EL (cell line): Measurements from ENCODE around the gene ACTG1.

Source experiments
- DNase-seq: peaks from one replicate; pipeline ENCODE4 v3.0.0-alpha.2; 2016

The ACTG1 gene

DNA sequence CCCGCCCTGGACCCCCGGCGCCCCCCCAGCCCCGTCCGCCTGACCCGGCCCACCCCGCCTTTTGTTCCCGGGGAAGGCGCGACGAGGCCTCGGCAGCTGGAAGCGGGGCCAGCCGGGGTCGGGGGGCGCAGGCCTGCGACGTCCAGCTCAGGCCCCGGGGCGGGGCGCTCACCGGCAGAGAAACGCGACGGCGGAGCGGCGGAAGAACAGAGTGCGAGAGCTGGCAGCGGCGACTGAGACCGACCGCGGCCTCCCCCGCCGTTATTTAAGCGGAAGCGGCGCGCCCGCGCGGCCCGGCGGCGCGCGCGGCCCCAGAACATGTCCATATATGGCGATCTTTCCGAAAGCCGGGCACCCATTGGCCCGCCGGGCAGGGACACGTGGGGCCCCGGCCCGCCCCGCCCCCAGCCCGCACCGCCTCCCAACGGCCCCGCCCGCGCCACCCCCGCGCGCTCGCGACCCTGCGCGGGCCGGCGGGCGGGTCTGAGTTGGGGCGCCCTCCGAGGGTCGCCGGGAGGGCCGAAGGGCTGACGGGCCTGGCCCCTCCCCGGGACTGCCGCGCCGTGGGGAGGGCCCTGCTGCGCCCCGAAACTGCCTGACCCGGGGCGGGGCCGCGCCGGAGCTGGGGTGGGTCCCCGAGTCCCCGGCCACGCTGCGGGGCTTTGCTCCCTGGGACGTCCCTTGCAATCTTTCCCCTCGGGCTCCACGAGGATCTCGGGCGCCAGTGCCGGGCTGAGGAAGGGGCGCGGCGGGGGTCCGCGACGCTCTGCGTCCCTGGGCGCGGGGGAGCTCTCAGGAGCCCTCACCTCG lies at the start of gene ACTG1:
TSS of gene ACTG1 (minus strand) at position 238 of the 810 bp plus-strand sequence. CDS start 445 bp downstream, outside the sequence.
- DNase-seq = peak; percentile 93

DNA sequence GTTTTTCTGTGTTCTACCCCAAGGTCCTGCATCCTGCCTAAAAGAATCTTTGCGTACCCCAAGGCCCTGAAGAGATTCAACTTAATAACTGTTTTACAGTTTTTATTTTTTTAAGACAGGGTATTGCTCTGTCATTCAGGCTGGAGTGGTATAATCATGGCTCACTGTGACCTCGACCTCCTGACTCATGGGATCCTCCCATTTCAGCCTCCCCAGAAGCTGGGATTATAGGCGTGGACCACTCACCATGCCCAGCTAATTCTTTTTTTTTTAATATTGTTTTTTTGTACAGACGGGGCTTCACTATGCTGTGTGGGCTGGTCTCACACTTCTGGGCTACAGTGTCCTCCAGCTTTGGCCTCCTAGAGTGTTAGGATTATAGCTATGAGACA lies 48.9 kb upstream of the ACTG1 start:
- DNase-seq = peak; percentile 82

DNA sequence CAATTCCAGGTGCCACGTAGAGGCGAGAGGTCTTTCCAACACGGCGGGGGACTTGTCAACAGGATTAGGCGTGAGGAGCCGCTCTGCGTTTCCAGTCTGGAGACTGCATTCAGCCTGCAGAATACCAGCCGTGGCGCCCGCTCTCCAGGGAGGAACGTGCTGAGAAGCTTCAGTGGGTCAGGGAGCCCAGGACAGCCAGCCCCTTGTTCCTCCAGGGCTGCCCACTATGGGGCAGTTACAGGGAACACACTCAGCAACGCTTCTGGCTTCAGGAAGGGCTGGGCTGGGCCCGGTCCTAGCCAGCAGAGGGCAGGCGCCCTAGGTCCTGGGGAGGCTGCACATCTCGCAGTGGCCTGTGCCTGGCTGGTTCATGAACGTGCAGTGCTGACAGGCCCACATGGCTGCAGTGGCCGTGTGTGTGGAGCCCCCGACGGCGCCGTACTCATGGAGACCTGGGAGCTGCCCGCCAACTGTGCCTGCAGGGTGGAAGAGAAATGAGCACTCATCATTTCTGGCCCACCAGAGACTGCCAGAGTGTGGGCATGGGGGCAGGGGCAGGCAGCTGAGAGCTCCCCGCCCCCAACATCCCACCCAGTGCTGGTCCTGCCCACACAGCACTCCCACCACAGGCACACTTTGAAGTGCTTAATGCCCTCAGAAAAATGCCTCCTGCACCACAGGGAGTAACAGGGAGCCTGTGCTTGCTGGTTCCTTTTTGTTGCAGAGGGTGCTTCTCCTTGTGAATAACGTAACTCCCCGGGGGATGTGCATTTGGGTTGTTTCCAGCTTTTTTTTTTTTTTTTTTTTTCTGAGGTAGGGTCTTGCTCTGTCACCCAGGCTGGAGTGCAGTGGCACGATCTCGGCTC lies 46.6 kb upstream of the ACTG1 start:
- no peak for DNase-seq

DNA sequence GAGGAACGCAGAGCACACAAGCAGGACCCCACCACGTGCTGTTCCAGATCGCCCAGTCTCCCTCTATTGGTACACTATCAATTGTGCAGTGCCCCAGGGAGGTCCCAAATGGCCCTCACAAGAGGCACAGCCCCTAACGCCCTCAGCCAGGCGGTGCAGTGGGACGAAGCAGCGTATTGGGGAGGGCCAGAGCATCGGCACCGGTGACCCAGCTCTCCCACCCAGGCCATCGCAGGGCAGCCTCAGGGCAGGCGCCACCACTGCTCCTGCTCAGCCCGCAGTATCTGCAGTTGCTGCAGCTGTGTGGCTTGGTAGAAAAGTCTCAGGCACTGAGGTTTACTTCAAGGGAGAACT lies 45.5 kb upstream of the ACTG1 start:
- DNase-seq = no peak

DNA sequence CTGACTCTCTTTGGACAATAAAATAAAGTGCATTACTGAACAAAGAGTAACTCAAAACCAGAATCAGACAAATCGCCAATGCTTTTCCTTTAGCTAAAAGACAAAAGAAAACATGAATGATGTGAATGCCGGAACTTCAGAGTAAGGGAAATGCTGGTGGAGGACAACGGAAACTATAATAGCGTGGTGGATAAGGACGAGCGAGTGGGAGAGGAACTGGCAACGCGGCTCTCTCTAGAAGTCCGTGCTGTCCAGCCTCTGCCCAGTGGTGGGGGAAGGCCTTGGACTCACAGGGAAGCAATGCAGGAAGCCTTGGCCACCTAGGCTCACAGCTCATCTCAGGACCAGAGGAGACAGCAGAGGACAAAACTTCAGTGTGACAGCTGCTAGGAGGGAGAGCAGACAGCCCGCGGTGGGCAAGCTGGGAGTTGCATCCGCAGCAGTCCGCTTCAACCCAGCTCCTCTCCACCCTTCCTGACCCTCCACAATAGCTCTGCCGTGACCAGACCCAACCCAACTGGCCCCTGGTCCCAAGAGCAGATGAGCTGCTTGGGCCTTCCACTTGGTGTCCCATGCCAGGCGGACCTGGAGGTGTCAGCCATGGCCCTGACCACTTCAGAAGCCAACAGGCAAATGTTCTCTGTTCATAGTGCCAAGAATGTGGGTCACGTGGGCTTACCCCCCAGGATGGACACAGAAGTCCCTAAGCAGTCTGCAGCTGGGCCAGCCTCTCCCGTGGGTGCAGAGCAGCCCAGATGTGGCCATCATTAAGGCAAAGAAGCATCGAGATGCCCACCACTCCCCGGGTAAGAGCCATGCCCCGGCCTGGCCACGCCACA lies 44.9 kb upstream of the ACTG1 start:
- no peak for DNase-seq

DNA sequence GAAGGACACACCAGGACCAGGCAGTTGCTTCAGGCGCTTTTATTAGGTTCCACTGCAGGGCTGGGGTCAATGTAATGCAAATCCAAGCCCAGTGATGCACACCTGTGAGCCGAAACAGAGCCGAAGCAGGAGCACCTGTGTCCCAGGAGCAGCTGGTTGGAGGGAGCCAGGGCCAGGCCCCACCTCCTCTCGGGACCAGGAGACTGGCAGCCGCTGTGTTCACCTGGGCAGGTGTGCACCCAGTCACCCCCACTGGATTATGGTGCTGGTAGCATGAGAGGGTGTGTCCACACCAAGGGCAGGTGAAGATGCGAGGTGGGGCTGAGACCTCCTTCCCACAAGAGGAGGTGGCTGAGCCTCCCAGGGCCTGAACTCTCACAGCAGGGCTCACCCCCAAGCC lies 44.3 kb upstream of the ACTG1 start:
- no peak for DNase-seq

DNA sequence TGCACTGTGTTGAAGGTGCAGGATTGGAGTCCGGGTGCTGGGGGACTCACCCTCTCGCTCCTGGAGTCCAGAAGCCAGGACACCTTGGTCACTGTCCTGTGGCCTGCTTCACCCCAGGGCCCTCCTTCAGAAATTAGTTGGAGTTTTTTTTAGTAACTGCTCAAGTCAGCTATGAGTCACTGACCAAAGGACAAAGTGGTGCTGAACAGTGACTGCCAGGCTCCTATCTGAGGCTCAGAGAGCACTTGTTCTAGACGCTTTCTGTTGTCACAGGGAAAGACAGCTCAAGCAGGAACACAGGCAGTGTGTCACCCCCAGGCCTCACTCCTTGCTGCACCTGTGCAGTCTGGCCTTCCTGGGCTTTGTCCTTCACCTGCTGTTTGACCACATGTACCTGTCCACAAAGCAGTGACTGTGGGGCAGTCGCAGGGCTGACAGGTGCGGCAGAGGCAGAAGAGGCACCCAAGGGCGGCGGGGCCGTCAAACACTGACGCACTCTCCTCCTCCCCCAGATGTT lies 43.6 kb upstream of the ACTG1 start:
- peak; percentile 56 for DNase-seq

DNA sequence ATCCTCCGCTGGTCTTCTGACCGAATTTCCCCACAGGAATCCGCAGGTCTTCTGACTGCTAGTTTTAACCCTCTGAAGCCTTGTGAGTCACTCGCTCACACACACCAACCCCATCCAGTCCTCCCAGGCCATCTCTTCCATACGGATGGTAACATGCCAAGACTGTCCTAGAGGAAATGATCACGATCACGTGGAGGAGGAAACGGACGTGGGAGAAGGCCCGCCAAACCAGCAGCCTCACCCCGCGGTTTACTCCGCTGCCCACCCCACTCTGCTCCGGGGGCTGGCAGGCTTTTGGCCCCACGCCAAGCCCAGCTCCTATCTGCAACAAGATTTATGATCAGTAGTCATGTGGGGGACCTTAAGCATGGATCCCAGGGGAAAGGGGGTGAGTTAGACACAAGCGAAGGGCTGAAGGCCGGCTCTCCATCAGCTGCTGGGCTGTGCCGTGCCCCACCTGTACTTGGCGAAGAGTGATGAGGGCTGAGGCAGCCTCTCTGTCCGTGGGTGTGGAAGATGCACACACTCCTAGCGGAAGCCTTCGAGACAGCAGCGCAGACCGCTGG lies 41.1 kb upstream of the ACTG1 start:
- peak; percentile 98 for DNase-seq

DNA sequence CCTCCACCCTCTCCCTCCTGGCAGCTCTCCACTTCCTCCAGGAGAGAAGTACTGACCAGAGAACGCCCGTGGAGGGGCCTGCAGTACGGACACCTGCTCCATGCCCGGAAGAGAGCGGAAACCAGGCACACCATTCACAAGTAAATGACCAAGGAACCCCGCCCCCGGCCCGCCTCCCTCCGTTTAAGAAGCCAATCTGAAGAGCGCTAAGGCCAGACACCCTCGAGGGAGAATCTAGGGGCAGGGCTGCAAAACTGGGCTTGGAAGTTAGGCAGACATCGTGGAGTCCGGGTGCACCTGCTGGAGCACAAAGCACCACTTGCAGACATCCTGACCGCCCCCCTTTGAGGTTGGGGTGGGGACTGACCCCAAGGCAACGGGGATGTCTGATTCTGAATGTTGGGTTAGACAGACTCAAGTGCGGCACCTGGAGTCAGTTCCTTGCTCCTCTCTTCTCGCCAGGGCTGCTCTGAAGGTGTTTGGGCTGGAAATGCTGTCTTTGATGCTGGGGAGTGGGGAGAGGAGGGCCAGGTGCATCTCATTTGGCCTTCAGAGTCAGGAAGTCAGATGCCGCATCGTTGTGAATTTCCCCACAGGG lies 40.5 kb upstream of the ACTG1 start:
- peak; percentile 88 for DNase-seq

DNA sequence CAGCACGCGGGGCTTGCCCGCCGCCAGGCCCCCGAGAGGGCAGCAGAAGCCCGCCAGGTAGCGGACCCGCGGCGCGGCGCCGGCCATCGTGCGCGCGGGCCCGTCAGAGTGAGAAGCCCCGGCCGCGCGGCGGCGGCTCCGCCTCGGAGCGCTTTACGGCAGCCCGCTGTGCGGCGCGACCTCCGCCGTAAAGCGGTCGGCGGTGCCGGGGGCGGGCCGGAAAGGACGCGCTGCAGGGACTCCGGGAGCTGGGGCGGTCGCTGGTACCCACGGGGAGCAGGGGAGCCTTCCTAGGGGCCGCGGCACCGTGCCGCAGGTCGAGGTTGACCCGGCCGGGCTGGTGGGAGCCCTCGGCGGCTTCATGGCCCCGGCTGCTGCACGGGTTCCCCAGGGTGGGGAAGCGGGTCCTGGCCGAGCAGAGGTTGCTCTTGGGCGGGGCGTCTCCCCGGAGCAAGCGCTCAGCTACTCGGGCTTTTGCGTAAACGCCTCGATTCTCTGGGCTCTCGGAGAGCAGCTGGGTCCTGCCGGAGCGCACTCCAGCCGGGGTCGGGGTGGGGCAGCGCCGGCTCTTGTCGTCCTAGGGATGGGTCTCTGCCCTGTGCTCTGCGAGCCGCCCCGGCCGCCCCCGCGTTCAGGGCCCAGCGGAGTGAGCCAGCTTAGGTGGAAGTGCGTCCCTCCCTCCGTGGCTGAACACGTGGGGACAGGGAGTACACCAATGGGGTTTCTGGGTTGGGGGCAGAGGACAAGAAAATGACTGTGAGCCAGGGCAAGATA lies 39.8 kb upstream of the ACTG1 start, which contains the start of gene FAAP100:
TSS of gene FAAP100 (minus strand) at position 110 of the 774 bp plus-strand sequence. CDS start at position 87, 23 bp downstream.
- DNase-seq = peak; percentile 81

DNA sequence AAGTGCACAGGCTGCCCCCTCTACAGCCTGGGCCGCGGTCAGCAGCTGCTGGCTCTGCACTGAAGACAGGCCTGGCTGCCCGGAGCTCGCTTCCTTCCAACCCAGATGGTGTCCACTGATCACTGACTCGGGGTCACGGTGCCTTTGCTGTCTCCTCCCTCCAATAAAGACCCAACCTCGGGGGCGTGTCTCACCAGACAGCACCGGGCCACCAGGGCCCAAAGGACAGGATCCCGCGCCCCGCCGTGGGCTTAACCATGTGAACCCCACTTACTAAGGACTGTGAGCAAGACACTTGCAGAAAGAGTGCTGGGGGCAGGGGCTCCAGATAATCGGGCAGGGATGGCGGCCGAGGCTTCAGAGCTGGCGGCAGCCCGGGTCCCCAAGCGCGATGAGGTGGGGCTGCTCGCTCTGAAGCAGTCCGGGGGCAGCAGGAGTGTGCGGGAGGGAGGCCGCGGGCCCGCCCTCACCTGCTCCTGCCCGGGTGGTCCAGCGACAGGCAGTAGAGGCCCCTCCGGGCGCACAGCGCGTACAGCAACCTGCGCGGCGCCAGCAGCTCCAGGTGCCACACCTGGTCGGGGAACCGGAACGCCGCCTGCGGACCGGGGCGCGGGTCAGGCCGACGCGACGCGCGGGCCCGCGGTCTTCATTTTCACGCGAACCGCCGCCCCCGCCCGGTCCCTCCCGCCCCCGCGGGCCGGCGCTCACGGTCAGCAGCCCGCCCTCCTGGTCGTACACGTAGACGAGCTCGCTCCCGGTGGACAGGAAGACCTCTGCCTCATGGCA lies 39.1 kb upstream of the ACTG1 start:
- DNase-seq = peak; percentile 62

DNA sequence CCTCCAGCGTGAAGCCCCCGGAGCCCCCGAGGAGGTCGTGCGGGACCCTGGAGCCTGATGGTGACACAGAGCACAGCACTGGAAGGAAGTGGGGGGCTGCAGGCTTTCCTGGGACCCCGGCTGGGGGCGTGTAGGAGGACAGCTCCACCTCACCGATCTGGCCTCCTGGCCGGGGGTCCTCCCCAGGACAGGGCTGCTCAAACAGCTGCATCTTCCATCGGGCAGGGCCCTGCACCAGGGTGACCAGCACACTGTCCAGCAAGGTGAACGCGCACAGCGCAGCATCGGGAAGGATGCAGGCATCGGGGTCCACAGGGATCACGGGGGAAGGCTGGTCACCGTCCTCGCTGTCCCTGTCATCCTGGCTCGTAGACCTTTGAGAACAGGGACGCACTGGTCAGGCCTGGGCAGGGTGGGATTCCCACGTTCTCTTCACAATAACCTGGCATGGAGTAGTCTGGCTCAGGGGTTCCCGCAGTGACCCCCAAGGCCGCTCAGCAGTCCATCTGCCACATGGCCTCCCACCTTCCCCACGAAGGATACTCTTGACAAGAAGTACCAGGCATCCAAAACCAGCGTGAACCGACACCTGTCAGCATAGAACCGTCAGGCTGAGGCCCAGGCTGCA lies 38.3 kb upstream of the ACTG1 start:
- no peak for DNase-seq

DNA sequence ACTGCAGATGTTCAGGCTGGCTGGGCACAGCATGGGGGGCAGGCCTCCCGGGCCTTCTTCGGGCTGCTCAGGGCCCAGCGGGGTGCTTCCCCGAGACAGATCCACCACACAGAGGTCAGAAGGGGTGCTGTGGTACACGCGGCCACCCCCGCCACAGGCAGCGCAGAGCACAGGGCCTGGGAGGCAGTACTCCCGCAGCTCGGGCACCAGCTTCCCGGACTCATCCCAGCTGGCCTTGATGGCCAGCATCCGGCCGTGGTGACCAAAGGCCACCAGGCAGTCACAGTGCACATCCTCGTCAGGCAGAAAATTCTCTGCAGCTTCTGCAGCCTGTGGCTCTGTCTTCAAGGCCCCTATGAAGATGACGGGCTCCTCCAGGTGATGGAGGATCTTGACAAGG lies 37.7 kb upstream of the ACTG1 start:
- DNase-seq = no peak

DNA sequence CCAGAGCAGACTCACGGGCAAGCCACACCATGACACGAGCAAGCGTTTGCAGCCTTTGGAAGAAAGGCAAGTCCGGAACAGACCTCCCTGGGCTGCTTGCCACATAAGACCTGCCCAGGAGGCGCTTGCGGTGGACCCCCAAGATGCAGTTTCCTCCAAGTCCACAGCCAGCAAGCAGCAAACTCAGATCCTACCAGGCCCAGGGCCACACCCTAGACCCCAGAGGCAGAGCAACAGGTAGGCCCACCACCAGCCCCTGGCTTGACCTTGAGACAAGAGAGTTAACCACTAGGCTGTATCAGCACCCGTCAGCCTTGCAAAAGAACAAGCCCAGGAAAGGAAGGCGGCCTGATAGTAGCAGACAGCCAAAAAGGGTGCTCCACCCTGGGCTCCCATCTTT lies 37.2 kb upstream of the ACTG1 start:
- DNase-seq = no peak

DNA sequence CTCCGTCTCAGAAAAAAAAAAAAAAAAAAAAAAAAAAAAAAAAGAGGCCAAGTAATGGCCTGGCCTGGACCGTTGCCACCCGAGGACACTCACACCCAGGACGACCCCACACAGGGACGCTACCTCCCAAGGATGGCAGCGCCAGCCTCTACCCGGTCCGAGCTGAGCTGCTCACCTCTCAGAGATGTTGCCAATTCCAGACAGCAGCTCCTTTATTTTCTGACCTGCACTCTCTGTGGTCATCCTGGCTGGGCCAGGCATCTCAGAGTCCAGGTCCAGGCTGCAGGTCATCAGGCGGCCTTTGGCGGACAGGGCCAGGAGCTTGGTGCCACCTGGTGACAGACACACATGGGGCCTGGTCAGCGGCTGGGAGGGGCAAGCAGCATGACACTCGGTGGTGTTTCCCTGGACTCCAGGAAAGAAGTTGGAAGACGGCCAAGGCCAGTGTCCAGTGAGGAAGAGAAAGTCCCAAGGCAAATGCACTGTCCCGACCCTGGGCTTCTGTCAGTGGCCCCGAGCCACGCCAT lies 36.5 kb upstream of the ACTG1 start:
- DNase-seq = no peak

DNA sequence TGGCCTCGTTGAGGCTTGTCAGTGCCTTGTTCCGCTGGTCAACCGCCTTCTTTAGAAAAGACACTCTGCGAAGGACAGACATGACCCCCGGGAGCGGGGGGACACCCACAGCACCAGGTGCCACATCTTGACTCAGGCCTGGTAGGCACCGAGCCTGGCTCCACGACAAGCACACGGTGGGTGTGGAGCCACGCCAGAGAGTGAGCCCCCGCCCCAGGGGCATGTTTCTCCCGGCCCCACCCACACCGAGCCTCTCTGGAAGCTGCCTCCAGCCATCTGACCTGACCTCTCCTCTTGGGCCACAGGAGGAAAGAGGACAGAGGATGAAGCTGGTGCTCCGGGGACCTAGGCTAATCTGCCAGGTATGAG lies 35.0 kb upstream of the ACTG1 start:
- no peak for DNase-seq

DNA sequence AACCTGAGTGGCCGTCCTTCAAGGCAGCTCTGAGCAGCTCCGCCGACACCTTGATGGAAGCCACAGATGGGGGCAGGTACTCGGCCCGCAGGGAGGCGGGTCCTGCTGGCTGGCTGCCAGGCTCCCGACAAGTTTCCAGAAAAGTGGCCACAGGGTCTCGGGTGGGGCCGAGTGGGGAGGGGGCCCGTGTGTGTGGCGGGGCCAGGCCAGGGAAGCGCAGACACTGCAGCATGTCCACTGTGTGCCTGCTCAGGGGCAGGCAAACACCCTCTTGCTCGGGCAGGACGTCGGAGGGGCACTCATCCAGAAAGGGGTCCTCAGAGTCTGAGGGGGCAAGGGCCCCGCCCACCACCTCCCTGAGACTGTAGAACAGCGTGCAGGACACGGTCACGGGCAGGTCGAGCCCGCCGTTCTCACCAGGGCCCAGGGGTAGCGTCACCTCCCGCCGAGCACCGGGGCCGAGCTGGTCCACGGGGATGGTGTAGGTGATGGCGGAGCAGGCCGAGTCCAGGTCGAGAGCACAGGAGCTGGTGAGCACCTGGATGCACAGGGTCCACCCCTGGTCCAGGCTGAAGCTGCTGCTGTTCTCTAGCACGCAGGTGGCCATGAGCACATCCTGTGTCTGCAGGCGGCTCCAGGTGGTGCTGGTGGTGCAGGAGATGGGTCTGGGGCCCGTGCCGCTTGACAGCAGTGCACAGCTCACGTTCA lies 34.5 kb upstream of the ACTG1 start:
- no peak for DNase-seq

DNA sequence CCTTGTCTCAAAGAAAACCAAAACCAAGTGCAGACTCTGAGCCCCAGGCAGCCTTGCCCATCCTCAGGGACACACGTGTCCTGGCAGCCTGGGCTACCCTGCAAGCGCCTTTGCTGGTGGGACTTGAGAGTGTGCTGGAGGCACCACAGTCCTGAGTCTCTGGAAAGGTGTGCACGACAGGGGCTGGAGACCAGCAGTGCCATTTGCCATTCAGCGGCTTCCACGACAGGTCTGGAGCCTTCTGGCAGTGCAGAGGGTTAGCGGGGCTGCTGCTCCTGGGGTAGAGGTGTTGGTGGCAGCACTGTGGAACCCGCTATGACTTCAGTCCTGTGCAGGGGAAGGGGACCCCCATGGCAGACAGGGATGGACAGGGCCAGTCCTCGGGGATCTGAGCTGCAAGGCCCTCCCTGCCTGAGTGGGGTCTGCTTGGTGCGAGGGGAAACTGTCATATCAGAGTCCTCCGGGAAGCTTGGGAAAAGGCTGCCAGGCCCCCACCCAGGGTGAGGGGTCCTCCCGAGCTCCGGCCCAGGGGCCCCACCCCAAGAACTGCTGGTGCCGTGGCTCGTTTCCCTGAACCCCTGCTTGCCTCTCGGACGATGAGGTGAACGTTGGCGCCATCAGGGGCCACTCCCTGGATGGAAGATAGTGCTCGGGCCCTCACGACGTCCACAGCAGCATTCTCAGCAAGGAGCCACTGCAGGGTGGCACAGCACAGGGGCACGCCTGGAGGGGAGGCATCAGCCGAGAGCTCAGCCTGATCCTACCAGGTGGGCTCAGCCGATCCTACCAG lies 32.8 kb upstream of the ACTG1 start:
- no peak for DNase-seq
